GM12878 (cell line): ENCODE measurements around the gene TPD52L2. TPM values are rescaled to one million over a fixed set of nuclear protein-coding genes. Genes with fewer than 3 reads are reported as not detected.

Experiments
- ATAC-seq: fragments of 200-7000 bp; cut with Tn5 transposase; 3 replicates; pipeline ENCODE4 v1.9.1; 2020; ENCODE audit warnings: mild to moderate bottlenecking, moderate library complexity
- BruUV-seq: library from RNA; stranded (reverse); fragments of 400-500 nt; replicated peaks from 2 replicates; lab custom pipeline; 2021; lab: Mats Ljungman, UMichigan
- CTCF ChIA-PET: fragments of 300-600 bp; sonication (Branson Sonifier 250); formaldehyde crosslinking; extraction: SDS; loops from one replicate; lab custom pipeline; 2021; ENCODE audit warnings: inconsistent platforms; lab: Yijun Ruan, JAX
- POLR2A ChIA-PET: fragments of 350-600 bp; formaldehyde crosslinking; extraction: SDS; loops from one replicate; lab custom pipeline; 2021; ENCODE audit warnings: inconsistent platforms; lab: Charles Lee
- RAD21 ChIA-PET: fragments of 300-600 bp; sonication (Branson Sonifier 250); formaldehyde crosslinking; loops from one replicate; lab custom pipeline; 2023; ENCODE audit warnings: antibody characterized with exemption; ENCODE audit not compliant: unreplicated experiment; lab: Charles Lee
- SMC1A ChIA-PET: fragments of 300-600 bp; sonication (Branson Sonifier 250); formaldehyde crosslinking; loops from one replicate; lab custom pipeline; 2023; ENCODE audit not compliant: unreplicated experiment, uncharacterized antibody; lab: Charles Lee
- DNase-seq: peaks from one replicate; pipeline ENCODE4 v3.0.0-alpha.2; 2011; ENCODE audit warnings: low read depth, low spot score
- FAIRE-seq: peaks from 3 replicates; lab custom pipeline; 2011; peaks lifted over from hg19 to GRCh38; lab: Jason Lieb, UNC
- H2AFZ ChIP-seq: 2 replicates; pipeline ENCODE4 v1.6.0; 2011; ENCODE audit warnings: low read depth, low read length, control low read depth; ENCODE audit not compliant: control insufficient read depth
- H3K27ac ChIP-seq: 2 replicates; pipeline ENCODE4 v1.5.1; 2011; ENCODE audit warnings: control low read depth; ENCODE audit not compliant: control insufficient read depth, insufficient read depth
- H3K27me3 ChIP-seq, 2 experiments: replicated peaks in 1 of 2; 2 replicates each; pipeline versions ENCODE4 v1.6.0 to v1.6.1; 2011; ENCODE audit warnings: low read length in 1 of 2; ENCODE audit not compliant: control insufficient read depth in 2 of 2, insufficient read depth in 2 of 2
- H3K36me3 ChIP-seq, 2 experiments: 2 replicates each; pipeline ENCODE4 v1.5.1; 2011; ENCODE audit warnings: low read length in 1 of 2; ENCODE audit not compliant: control insufficient read depth in 2 of 2, insufficient read depth in 2 of 2
- H3K4me1 ChIP-seq: 2 replicates; pipeline ENCODE4 v1.6.1; 2011; ENCODE audit warnings: mild to moderate bottlenecking, low read length, moderate library complexity, mixed read lengths; ENCODE audit not compliant: control insufficient read depth, insufficient read depth
- H3K4me2 ChIP-seq: 2 replicates; pipeline ENCODE4 v1.6.0; 2011; ENCODE audit warnings: control low read depth; ENCODE audit not compliant: control insufficient read depth, insufficient read depth
- H3K4me3 ChIP-seq: fragments of 200-600 bp; sonication (generic); 2 replicates; pipeline ENCODE4 v1.5.1; 2016
- H3K79me2 ChIP-seq: 2 replicates; pipeline ENCODE4 v1.6.0; 2011; ENCODE audit warnings: low read length; ENCODE audit not compliant: control insufficient read depth, insufficient read depth
- H3K9ac ChIP-seq: 2 replicates; pipeline ENCODE4 v1.8.0; 2011; ENCODE audit warnings: low read length, control low read depth, mixed read lengths; ENCODE audit not compliant: control insufficient read depth, insufficient read depth
- H3K9me3 ChIP-seq: replicated peaks from 3 replicates; pipeline ENCODE4 v1.5.1; 2011; ENCODE audit warnings: mild to moderate bottlenecking, low read length; ENCODE audit not compliant: control insufficient read depth, insufficient read depth
- H4K20me1 ChIP-seq: 2 replicates; pipeline ENCODE4 v1.6.0; 2011; ENCODE audit not compliant: control insufficient read depth, insufficient read depth
- NFXL1 ChIP-seq: fragments of 450-650 bp; IDR thresholded peaks from 2 replicates; pipeline ENCODE4 v1.6.1; 2017; ENCODE audit warnings: antibody characterized with exemption, mild to moderate bottlenecking, borderline replicate concordance
- NRF1 ChIP-seq: conservative IDR thresholded peaks from 2 replicates; pipeline ENCODE4 v1.6.1; 2011; ENCODE audit warnings: mild to moderate bottlenecking, low read depth, low read length, improper control_type of control experiment
- WRNIP1 ChIP-seq: IDR thresholded peaks from 2 replicates; pipeline ENCODE4 v1.6.1; 2011; ENCODE audit warnings: low read depth, low read length, improper control_type of control experiment, borderline replicate concordance
- WGBS: methylation state at CpG from one replicate; pipeline ENCODE4 v1.1.6; 2016; ENCODE audit warnings: low lambda C conversion rate; ENCODE audit not compliant: insufficient replicate concordance, insufficient coverage; ENCODE audit errors: missing lambda C conversion rate; 5-methylcytosine and 5-hydroxymethylcytosine counted together
- in situ Hi-C: fragments of 300-500 bp; cut with MboI; formaldehyde crosslinking; loops from 9 replicates; pipeline ENCODE4 v1.14.3; 2018; ENCODE audit warnings: mixed read lengths
- intact Hi-C: fragments of 100-400 bp; cut with micrococcal nuclease; formaldehyde crosslinking; loops from one replicate; pipeline ENCODE4 v1.14.2; 2022; ENCODE audit not compliant: unreplicated experiment
- polyA plus RNA-seq, 11 experiments: library from polyadenylated mRNA; depleted of rRNA in 4 of 11; unstranded in 6 of 11; stranded (reverse) in 5 of 11; fragments of >200 nt; fragmentation: Nextera tagmentation in 4 of 11; fragmentation: Illumina TruSeq in 1 of 11; extraction: Ambion mirVana in 4 of 11; extraction: Trizol in 1 of 11; gene quantifications; 1 replicate in 1 of 11; 2 replicates in 10 of 11; pipeline versions ENCODE4 v1.2.1 to v1.2.3, GENCODE V29; 2011 to 2016; ENCODE audit warnings: inconsistent platforms in 2 of 11, missing spikeins in 2 of 11, low read depth in 1 of 11
- total RNA-seq, 4 experiments: library from RNA; depleted of rRNA in 3 of 4; stranded (reverse); fragments of >200 nt in 3 of 4; fragmentation: Illumina TruSeq in 1 of 4; extraction: Trizol in 1 of 4; gene quantifications; 2 replicates each; pipeline versions ENCODE4 v1.2.1 to v1.2.3, GENCODE V29; 2013 to 2021
- TF ChIP-seq, protein P1 (sequence below), 3 experiments: IDR thresholded peaks in 2 of 3; conservative IDR thresholded peaks in 1 of 3; 2 replicates each; pipeline ENCODE4 v1.5.1; 2011; ENCODE audit warnings: low read depth in 3 of 3, low read length in 3 of 3, mild to moderate bottlenecking in 3 of 3, control low read depth in 2 of 3, moderate library complexity in 2 of 3, inconsistent platforms in 1 of 3, mixed read lengths in 1 of 3; ENCODE audit not compliant: control insufficient read depth in 2 of 3, insufficient read depth in 1 of 3; ENCODE audit errors: extremely low read depth in 1 of 3

Gene TPD52L2
- total and polyA plus RNA-seq, 10 of the 15 experiments (the other 5 are each of a cell fraction or from before 2014, with no cell fraction given): 1.6 to 71.0 (median 46.3) TPM

GRCh38 chr20:63934271-63935068 lies 69.4 kb downstream of the TPD52L2 start:
- no peak for FAIRE-seq
- no peak overlapping the region for H3K27ac ChIP-seq
- ChIA-PET CTCF (interaction anchor here (0.5 kb wide), 1 partner anchor 47 kb away, joined by 3 read pairs; no protein-coding TSS in a partner anchor), POLR2A (no interaction called here), SMC1A (no interaction called here), RAD21 (no interaction called here)
- intact Hi-C loops: no loop called here
- TF ChIP-seq WRNIP1: no peak
- no peak for TF ChIP-seq NFXL1
- no peak for TF ChIP-seq NRF1
- TF ChIP-seq, protein P1, sequence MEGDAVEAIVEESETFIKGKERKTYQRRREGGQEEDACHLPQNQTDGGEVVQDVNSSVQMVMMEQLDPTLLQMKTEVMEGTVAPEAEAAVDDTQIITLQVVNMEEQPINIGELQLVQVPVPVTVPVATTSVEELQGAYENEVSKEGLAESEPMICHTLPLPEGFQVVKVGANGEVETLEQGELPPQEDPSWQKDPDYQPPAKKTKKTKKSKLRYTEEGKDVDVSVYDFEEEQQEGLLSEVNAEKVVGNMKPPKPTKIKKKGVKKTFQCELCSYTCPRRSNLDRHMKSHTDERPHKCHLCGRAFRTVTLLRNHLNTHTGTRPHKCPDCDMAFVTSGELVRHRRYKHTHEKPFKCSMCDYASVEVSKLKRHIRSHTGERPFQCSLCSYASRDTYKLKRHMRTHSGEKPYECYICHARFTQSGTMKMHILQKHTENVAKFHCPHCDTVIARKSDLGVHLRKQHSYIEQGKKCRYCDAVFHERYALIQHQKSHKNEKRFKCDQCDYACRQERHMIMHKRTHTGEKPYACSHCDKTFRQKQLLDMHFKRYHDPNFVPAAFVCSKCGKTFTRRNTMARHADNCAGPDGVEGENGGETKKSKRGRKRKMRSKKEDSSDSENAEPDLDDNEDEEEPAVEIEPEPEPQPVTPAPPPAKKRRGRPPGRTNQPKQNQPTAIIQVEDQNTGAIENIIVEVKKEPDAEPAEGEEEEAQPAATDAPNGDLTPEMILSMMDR (IDR thresholded peaks at IDR 0.05 in 2 of 3, conservative IDR thresholded peaks at IDR 0.05 in 1 of 3; ENCODE audit: control insufficient read depth in 2 of 3, extremely low read depth in 1 of 3, insufficient read depth in 1 of 3, low read depth in 3 of 3, low read length in 3 of 3): 0 out of 6 replicates have a peak, but pooled peaks of 1 of the 3 experiments have one; percentile 18
- no peak overlapping the region for H3K4me3 ChIP-seq
- no peaks in the 10 kb centered on the region for H3K4me1 ChIP-seq
- no TSS peak for BruUV-seq
- no peak overlapping the region for H3K9ac ChIP-seq
- no peak overlapping the region for H3K4me2 ChIP-seq
- H3K27me3 ChIP-seq: no peaks in the 10 kb centered on the region
- in situ Hi-C loops: no loop called here
- no peaks in the 10 kb centered on the region for H3K9me3 ChIP-seq
- no peaks in the 10 kb centered on the region for H4K20me1 ChIP-seq
- H3K36me3 ChIP-seq: peaks cover 5 to 31% of the 10 kb centered on the region in 2 experiments; a peak in 2 of 4 replicates
- no peak for ATAC-seq
- WGBS: 89% methylated on average over 37 of the region's 37 CpGs
- no peaks in the 10 kb centered on the region for H3K79me2 ChIP-seq
- no peak for DNase-seq
- no peak overlapping the region for H2AFZ ChIP-seq
